Epithelial cell of esophagus (primary cell): ENCODE measurements around the gene ZXDC.

Experiments used
- DNase-seq: peaks from one replicate; pipeline ENCODE4 v3.0.0; 2010; ENCODE audit warnings: low read depth
- H3K4me3 ChIP-seq: 2 replicates; pipeline ENCODE4 v1.5.1; 2011; ENCODE audit warnings: mild to moderate bottlenecking, low read length, control low read depth
- CTCF ChIP-seq: IDR thresholded peaks from 2 replicates; pipeline ENCODE4 v1.5.1; 2011; ENCODE audit warnings: low read depth, mild to moderate bottlenecking, low read length, control low read depth, inconsistent platforms; ENCODE audit not compliant: insufficient read depth; ENCODE audit errors: missing control alignments

The ZXDC gene

GRCh38 chr3:126480861-126481260 lies 5.2 kb upstream of the ZXDC start:
- no peak for TF ChIP-seq CTCF
- H3K4me3 ChIP-seq: no peak overlapping the region
- DNase-seq: no peak

- TF ChIP-seq CTCF: no peak
- H3K4me3 ChIP-seq: no peak overlapping the region
- DNase-seq: no peak
Measured at GRCh38 chr3:126480206-126480605, 4.5 kb upstream of the ZXDC start.

GRCh38 chr3:126479642-126480041 lies 4.0 kb upstream of the ZXDC start:
- TF ChIP-seq CTCF: no peak
- H3K4me3 ChIP-seq: no peak overlapping the region
- no peak for DNase-seq

- H3K4me3 ChIP-seq: no peak overlapping the region
- TF ChIP-seq CTCF: no peak
- no peak for DNase-seq
Measured at GRCh38 chr3:126478581-126479310, 3.1 kb upstream of the ZXDC start.

- TF ChIP-seq CTCF: no peak
- H3K4me3 ChIP-seq: no peak overlapping the region
- DNase-seq: no peak
Measured at GRCh38 chr3:126477061-126477380, 1.3 kb upstream of the ZXDC start.

- H3K4me3 ChIP-seq: peak overlapping the region; percentile 75
- peak; percentile 78 for DNase-seq
- TF ChIP-seq CTCF: no peak
Measured at GRCh38 chr3:126476166-126477060, 722 bp upstream of the ZXDC start.
